Mesenchymal stem cell (in vitro differentiated cells and primary cell): ENCODE measurements around the gene RERG.

Source experiments
- DNase-seq: peaks from one replicate; pipeline ENCODE4 v3.0.0-alpha.2; 2013
- H2AFZ ChIP-seq: one replicate; pipeline ENCODE4 v1.6.1; 2013; ENCODE audit warnings: low read depth, mild to moderate bottlenecking, control low read depth, inconsistent platforms, low read length, moderate library complexity
- H2AK5ac ChIP-seq: 2 replicates; pipeline ENCODE4 v1.6.1; 2013; ENCODE audit warnings: low read length, moderate library complexity, mild to moderate bottlenecking, inconsistent platforms; ENCODE audit not compliant: severe bottlenecking
- H2BK120ac ChIP-seq: one replicate; pipeline ENCODE4 v1.6.1; 2013; ENCODE audit warnings: low read depth, mild to moderate bottlenecking, inconsistent platforms, low read length, moderate library complexity
- H2BK12ac ChIP-seq, 2 experiments: one replicate each; pipeline ENCODE4 v1.6.1; 2013; ENCODE audit warnings: inconsistent platforms in 2 of 2, low read length in 2 of 2, mild to moderate bottlenecking in 2 of 2, moderate library complexity in 2 of 2, control low read depth in 1 of 2
- H2BK15ac ChIP-seq: one replicate; pipeline ENCODE4 v1.6.1; 2013; ENCODE audit warnings: mild to moderate bottlenecking, low read depth, inconsistent platforms; ENCODE audit not compliant: poor library complexity, severe bottlenecking
- H2BK5ac ChIP-seq: 2 replicates; pipeline ENCODE4 v1.6.1; 2013; ENCODE audit warnings: low read depth, mild to moderate bottlenecking, low read length, control low read depth, inconsistent platforms; ENCODE audit not compliant: poor library complexity, severe bottlenecking
- H3K14ac ChIP-seq, 2 experiments: one replicate each; pipeline ENCODE4 v1.6.1; 2013; ENCODE audit warnings: inconsistent platforms in 2 of 2, low read length in 2 of 2, control low read depth in 1 of 2, mild to moderate bottlenecking in 1 of 2, moderate library complexity in 1 of 2
- H3K18ac ChIP-seq, 2 experiments: one replicate each; pipeline ENCODE4 v1.6.1; 2013; ENCODE audit warnings: inconsistent platforms in 2 of 2, low read length in 2 of 2, control low read depth in 1 of 2, low read depth in 1 of 2, mild to moderate bottlenecking in 1 of 2
- H3K23ac ChIP-seq, 2 experiments: one replicate each; pipeline ENCODE4 v1.6.1; 2013; ENCODE audit warnings: inconsistent platforms in 2 of 2, low read length in 2 of 2, mild to moderate bottlenecking in 2 of 2, moderate library complexity in 2 of 2, control low read depth in 1 of 2
- H3K27ac ChIP-seq: 2 replicates; pipeline ENCODE4 v1.5.1; 2013; ENCODE audit warnings: mild to moderate bottlenecking, moderate library complexity, low read length, control low read depth, inconsistent platforms; ENCODE audit not compliant: poor library complexity, severe bottlenecking
- H3K27me3 ChIP-seq, 2 experiments: 2 replicates each; pipeline versions ENCODE4 v1.6.1 to v1.7.0; 2013; ENCODE audit warnings: low read length in 2 of 2, mild to moderate bottlenecking in 2 of 2, moderate library complexity in 2 of 2, control low read depth in 1 of 2, inconsistent platforms in 1 of 2; ENCODE audit not compliant: control insufficient read depth in 1 of 2, insufficient read depth in 1 of 2
- H3K36me3 ChIP-seq, 2 experiments: 2 replicates each; pipeline versions ENCODE4 v1.6.1 to v1.7.0; 2013; ENCODE audit warnings: low read length in 2 of 2, control low read depth in 1 of 2, inconsistent platforms in 1 of 2, low read depth in 1 of 2, mild to moderate bottlenecking in 1 of 2; ENCODE audit not compliant: insufficient read depth in 2 of 2, control insufficient read depth in 1 of 2
- H3K4ac ChIP-seq, 2 experiments: one replicate each; pipeline ENCODE4 v1.6.1; 2013; ENCODE audit warnings: inconsistent platforms in 2 of 2, low read length in 2 of 2, mild to moderate bottlenecking in 2 of 2, moderate library complexity in 2 of 2, control low read depth in 1 of 2, low read depth in 1 of 2
- H3K4me1 ChIP-seq: 2 replicates; pipeline ENCODE4 v1.6.1; 2013; ENCODE audit warnings: low read depth, low read length, control low read depth; ENCODE audit not compliant: control insufficient read depth, insufficient read depth
- H3K4me2 ChIP-seq: 2 replicates; pipeline ENCODE4 v1.6.1; 2013; ENCODE audit warnings: low read length, mild to moderate bottlenecking, inconsistent platforms; ENCODE audit not compliant: poor library complexity, severe bottlenecking
- H3K4me3 ChIP-seq, 2 experiments: 2 replicates each; pipeline versions ENCODE4 v1.5.1 to v1.7.0; 2013; ENCODE audit warnings: low read length in 2 of 2, mild to moderate bottlenecking in 2 of 2, control low read depth in 1 of 2, low read depth in 1 of 2; ENCODE audit not compliant: insufficient read depth in 1 of 2
- H3K79me1 ChIP-seq: replicated peaks from 2 replicates; pipeline ENCODE4 v1.6.1; 2013; ENCODE audit warnings: mild to moderate bottlenecking, control low read depth, low read length, inconsistent platforms; ENCODE audit not compliant: poor library complexity, severe bottlenecking
- H3K9ac ChIP-seq: 2 replicates; pipeline ENCODE4 v1.7.0; 2013; ENCODE audit warnings: mild to moderate bottlenecking, low read length, moderate library complexity
- H3K9me3 ChIP-seq: 2 replicates; pipeline ENCODE4 v1.7.0; 2013; ENCODE audit warnings: mild to moderate bottlenecking, low read length; ENCODE audit not compliant: control insufficient read depth
- H4K8ac ChIP-seq: one replicate; pipeline ENCODE4 v1.6.1; 2013; ENCODE audit warnings: inconsistent platforms, mild to moderate bottlenecking, low read length, moderate library complexity
- H4K91ac ChIP-seq: one replicate; pipeline ENCODE4 v1.6.1; 2013; ENCODE audit warnings: mild to moderate bottlenecking, low read length, inconsistent platforms
- whole genome bisulfite sequencing: methylation state at CpG from one replicate; pipeline ENCODE4 v1.1.7; 2013; ENCODE audit warnings: mixed read lengths; 5-methylcytosine and 5-hydroxymethylcytosine counted together

RERG gene

GRCh38 chr12:15173142-15173541 lies 48.1 kb downstream of the RERG start:
- peaks cover 10% of the 10 kb centered on the region for H3K4me1 ChIP-seq
- no peak overlapping the region for H2BK5ac ChIP-seq
- no peak overlapping the region for H2BK15ac ChIP-seq
- H4K8ac ChIP-seq = no peak overlapping the region
- WGBS = no CpG with 5 or more reads among the region's 2 CpGs
- H3K36me3 ChIP-seq = no peaks in the 10 kb centered on the region
- no peak overlapping the region for H2BK120ac ChIP-seq
- H3K27me3 ChIP-seq = no peaks in the 10 kb centered on the region
- H3K9ac ChIP-seq = no peak overlapping the region
- H3K18ac ChIP-seq = no peak overlapping the region
- H3K4me2 ChIP-seq = no peak overlapping the region
- H3K27ac ChIP-seq = no peak overlapping the region
- no peak overlapping the region for H3K23ac ChIP-seq
- H2BK12ac ChIP-seq = no peak overlapping the region
- H3K4me3 ChIP-seq = no peak overlapping the region
- no peak overlapping the region for H4K91ac ChIP-seq
- no peak overlapping the region for H2AK5ac ChIP-seq
- H3K4ac ChIP-seq = no peak overlapping the region
- no peak overlapping the region for H2AFZ ChIP-seq
- H3K79me1 ChIP-seq = no peaks in the 10 kb centered on the region
- H3K14ac ChIP-seq = no peak overlapping the region
- H3K9me3 ChIP-seq = no peaks in the 10 kb centered on the region
- no peak for DNase-seq

- H3K9me3 ChIP-seq = no peaks in the 10 kb centered on the region
- no peak overlapping the region for H4K8ac ChIP-seq
- H3K36me3 ChIP-seq = no peaks in the 10 kb centered on the region
- H3K9ac ChIP-seq = no peak overlapping the region
- no peak overlapping the region for H4K91ac ChIP-seq
- H2BK12ac ChIP-seq = no peak overlapping the region
- peaks cover 11% of the 10 kb centered on the region for H3K4me1 ChIP-seq
- H3K23ac ChIP-seq = no peak overlapping the region
- no peak overlapping the region for H2BK15ac ChIP-seq
- peak overlapping the region; percentile 10 for H3K27ac ChIP-seq
- no peak overlapping the region for H3K18ac ChIP-seq
- H2AFZ ChIP-seq = no peak overlapping the region
- DNase-seq = no peak
- H3K14ac ChIP-seq = no peak overlapping the region
- no peak overlapping the region for H3K4ac ChIP-seq
- no peak overlapping the region for H2BK120ac ChIP-seq
- H3K27me3 ChIP-seq = no peaks in the 10 kb centered on the region
- WGBS = 100% methylated on average over 2 of the region's 3 CpGs
- H3K4me2 ChIP-seq = no peak overlapping the region
- no peak overlapping the region for H2BK5ac ChIP-seq
- H2AK5ac ChIP-seq = no peak overlapping the region
- no peak overlapping the region for H3K4me3 ChIP-seq
- H3K79me1 ChIP-seq = no peaks in the 10 kb centered on the region
Measured at GRCh38 chr12:15172060-15172822, 49.0 kb downstream of the RERG start.

GRCh38 chr12:15171012-15171655 lies 50.1 kb downstream of the RERG start:
- no peak for DNase-seq

GRCh38 chr12:15168026-15168678 lies 53.1 kb downstream of the RERG start:
- H4K8ac ChIP-seq = no peak overlapping the region
- no peak overlapping the region for H3K9ac ChIP-seq
- no peak overlapping the region for H4K91ac ChIP-seq
- H3K4ac ChIP-seq = no peak overlapping the region
- H2BK12ac ChIP-seq = no peak overlapping the region
- H3K4me2 ChIP-seq = no peak overlapping the region
- no peaks in the 10 kb centered on the region for H3K9me3 ChIP-seq
- peaks cover 10% of the 10 kb centered on the region for H3K4me1 ChIP-seq
- no peak overlapping the region for H3K23ac ChIP-seq
- no peak overlapping the region for H2AFZ ChIP-seq
- no peaks in the 10 kb centered on the region for H3K27me3 ChIP-seq
- H2BK5ac ChIP-seq = no peak overlapping the region
- no peak overlapping the region for H2BK15ac ChIP-seq
- H3K4me3 ChIP-seq = no peak overlapping the region
- WGBS = 45% methylated on average over 5 of the region's 5 CpGs
- no peak overlapping the region for H3K18ac ChIP-seq
- DNase-seq = peak; percentile 42
- H3K36me3 ChIP-seq = no peaks in the 10 kb centered on the region
- H3K14ac ChIP-seq = no peak overlapping the region
- peak overlapping the region; percentile 11 for H2AK5ac ChIP-seq
- H3K79me1 ChIP-seq = no peaks in the 10 kb centered on the region
- peak overlapping the region; percentile 28 for H3K27ac ChIP-seq
- H2BK120ac ChIP-seq = no peak overlapping the region

More at GRCh38 chr12:15171012-15171655, 50.1 kb downstream of the RERG start:
- Histone ChIP-seq H2BK5ac (peak overlapping the region; percentile 33), H2BK120ac (no peak overlapping the region), H3K27me3 (no peaks in the 10 kb centered on the region), H3K36me3 (no peaks in the 10 kb centered on the region), H2BK15ac (no peak overlapping the region), H3K4me2 (no peak overlapping the region), H3K4me1 (peaks cover 11% of the 10 kb centered on the region), H3K4me3 (no peak overlapping the region), H3K27ac (peak overlapping the region; percentile 69), H4K8ac (no peak overlapping the region), H3K23ac (no peak overlapping the region), H2BK12ac (peak overlapping the region in 1 of 2 experiments; percentile 63), H3K14ac (no peak overlapping the region), H4K91ac (no peak overlapping the region), H2AK5ac (peak overlapping the region; percentile 7), H3K79me1 (no peaks in the 10 kb centered on the region), H3K9me3 (no peaks in the 10 kb centered on the region), H3K18ac (peak overlapping the region in 1 of 2 experiments; percentile 12), H3K4ac (peak overlapping the region in 1 of 2 experiments; percentile 69), H3K9ac (no peak overlapping the region), H2AFZ (no peak overlapping the region)
- 93% methylated on average over 4 of the region's 6 CpGs for WGBS
